NCI-H2171 (cell line): ENCODE measurements around the gene THSD7B.
A peak's percentile ranks its signal among the peaks of the same experiment; 100 is the strongest.

Experiments
- DNase-seq: peaks from one replicate; lab custom pipeline; 2025; lab: John Stamatoyannopoulos, UW

THSD7B gene

DNA sequence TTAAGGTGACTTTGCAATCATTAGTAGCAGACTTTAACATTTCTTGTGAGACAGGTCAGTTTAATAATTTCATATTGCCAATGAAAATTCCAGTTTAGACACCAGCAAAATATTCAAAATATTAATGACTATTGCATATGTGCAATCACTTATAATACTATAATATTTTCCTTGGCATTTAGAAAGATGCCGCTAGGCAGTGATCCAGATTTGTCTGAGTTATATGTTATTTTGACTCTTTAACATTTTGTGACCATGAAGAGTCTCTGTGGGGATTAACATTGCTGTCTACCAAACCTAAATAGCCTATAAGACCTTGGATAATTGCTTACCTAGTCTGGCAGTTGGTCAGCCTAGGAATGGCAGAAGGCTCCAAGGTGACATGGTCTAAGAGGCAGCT lies 389.6 kb downstream of the THSD7B start:
- DNase-seq = no peak

DNA sequence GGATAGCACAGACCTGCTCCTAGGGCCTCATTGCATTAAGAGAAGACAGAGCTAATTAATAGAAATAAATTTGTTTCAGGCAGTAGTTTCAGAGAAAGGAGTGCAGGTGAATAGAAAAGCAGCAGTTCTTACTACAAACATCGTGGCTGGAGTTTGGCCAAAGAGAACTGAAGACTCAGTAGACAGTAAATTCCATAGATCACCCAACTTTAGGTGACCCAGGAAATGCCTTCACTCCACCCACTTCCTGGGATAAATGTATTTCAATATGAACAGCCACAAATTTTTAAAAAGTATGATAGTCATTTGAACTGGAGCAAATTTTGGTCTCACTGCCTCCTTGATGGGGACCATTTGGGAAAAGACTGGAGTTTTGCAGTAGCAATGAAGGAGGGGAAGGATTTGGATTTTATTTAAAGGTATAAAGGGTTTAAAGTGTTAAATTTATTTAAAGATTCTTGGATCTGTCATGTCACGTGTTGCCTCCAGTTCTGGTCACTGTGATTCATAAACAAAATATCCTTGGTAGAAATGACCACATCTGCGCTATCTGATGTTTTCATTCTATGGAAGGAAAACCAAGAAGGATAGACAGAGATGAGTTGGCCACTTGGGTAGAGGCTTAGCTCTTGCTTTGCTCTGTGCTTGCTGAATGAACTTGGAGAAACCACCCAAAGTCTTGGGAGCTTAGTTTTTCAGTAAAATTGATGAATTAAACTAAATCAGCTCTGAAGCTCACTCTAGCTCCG lies 390.2 kb downstream of the THSD7B start:
- no peak for DNase-seq

DNA sequence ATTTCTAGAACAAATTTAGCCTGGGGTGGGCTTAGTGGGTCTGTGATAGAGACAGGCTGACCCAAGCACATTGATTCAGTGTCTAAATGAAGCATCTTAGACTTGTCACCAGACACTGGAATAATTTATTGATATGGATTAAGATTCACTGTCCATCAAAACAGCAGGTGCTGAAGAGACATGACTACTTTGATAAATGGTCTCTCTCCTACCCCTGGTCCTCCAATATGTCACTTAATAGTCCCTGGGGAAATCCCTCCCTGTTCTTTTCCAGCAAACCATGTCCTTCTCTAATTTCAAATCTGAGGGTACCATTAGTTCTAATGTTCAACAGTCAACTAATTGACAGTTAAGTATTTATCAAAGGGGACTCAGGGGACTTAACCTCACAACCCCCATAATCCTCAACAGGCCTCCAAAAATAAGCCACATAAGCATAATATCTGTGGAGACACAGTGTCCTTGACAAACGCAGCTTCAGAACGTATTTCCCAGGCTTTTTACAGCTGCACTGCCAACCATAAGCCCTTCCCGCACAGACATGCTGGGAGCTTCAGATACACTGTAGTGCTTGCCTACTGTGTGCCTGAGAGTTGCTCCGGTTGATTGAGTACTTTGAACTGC lies 391.0 kb downstream of the THSD7B start:
- peak; percentile 21 for DNase-seq

DNA sequence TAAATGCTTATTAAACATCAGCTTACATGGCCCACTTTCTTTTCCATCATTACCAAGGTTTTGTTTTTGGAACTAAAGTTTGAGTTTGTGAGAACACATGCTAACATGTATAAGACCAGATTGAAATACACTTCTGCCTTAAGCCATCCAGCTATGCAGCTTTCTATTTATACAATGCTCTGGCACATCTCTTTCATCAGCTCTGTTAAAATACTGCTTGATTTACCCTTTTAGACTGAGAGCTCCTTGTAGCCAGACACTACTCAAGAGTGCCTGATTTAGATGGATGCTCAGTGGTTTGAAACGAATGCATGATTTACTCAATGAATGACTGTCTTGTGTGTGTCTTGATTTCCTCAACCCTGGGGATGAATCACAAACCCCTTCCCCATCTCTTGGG lies 392.5 kb downstream of the THSD7B start:
- no peak for DNase-seq

DNA sequence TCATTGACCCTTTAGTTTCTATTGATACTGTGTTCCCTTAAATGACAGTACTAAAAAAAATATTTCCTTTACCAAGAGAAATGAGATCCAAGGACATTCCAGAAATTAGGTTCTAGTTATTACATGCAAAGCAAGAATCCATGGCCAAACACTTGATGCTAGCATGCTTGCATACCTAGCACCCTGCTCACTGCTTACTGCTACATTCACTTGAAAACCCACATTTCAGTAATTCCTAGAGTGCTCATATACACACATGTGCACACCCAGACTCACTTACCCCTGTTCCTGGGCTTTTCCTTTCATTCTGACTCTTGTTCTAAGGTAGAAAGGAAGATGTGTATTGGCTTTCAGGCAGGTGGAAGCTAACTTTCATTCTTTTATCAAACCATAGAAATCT lies 395.9 kb downstream of the THSD7B start:
- no peak for DNase-seq

DNA sequence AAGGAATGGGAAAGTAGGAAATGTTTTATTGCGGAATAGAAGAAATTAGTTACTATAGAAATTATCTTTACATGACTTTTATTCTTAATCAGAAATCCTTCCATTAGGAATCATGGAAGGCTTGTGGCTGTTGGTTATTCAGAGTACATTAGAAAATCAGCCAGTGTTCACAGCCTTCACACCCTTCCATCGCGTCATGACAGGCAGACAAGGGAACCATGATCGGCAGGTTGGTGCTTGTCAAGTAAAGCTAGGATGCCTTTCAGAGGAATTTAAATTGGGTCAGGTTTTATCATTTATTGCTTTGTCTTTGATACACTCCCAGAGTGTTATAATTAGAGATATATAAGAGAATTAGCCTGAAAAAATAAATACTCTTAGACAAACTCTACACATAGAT lies 400.6 kb downstream of the THSD7B start:
- DNase-seq = no peak

DNA sequence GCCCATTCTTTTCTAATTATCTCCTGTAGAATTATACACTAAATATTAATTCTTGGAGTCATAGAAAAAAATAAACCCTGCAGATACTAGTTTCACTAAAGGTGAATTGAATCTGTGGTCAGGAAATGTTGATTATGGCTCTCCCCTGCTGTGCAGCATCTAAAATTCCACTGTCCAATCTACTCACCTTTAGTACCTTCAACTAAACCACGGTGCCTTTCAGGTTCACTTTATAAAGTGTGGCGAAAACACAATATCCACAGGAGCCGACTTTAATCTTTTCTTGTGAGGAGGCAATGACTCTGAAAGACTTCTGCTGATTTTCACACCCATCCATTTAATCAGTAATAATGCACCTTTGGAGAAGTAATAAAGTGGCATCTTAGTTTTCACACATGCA lies 402.3 kb downstream of the THSD7B start:
- no peak for DNase-seq

DNA sequence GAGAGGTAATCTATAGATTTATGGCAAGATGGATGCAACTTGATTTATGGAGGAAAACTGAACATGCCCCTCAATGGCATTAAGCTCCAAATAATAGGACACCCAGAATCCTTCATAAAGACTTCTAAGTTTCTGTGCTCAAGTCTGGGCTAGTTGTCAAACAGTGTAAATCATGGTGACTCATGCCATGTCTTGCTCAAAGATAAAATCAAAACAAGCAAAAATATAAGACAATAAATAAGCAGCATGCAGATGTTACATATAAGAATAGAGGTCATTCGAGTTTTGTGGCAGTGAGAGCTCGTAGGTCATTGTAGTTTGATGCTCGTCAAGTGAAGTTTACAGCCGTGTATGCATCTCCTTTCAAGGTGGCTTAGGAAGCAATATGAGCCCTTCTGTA lies 403.2 kb downstream of the THSD7B start:
- DNase-seq = no peak

DNA sequence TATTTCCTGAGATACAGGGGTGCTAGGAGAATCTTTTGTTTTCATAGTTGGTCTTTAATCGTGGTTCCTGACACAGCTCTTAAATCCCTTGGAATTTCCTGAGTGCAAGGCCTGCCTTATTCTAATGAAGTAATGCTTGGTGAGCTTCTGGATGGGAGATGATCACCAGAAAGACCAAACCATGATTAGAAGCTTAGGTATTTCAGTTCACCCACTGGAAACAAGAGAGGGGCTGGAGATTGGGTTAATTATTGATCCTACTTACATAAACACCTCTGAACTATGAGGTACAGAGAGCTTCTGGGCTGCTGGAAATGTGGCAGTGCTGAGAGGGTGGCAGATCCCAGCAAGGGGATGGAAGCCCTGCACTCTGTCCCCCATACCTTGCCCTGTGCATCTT lies 406.8 kb downstream of the THSD7B start:
- no peak for DNase-seq

DNA sequence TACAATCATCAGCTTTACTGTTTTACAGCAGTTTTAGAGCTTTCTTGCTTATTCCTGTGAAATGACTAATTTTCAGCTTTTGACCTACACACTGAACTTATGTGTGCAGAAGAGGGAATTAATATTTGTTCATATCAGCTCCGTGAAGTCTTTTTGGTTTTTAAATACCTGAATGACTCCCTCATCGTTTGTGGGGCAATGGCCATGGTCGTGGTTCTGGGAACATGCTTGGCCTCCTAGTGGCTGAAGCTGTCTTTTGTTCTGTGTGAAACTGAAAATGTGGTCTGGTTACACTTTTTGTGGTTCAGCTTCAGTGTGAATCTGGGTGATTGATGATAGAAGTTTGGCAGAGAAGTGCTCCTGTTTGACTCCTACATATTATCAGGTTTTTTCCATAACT lies 408.1 kb downstream of the THSD7B start:
- no peak for DNase-seq

DNA sequence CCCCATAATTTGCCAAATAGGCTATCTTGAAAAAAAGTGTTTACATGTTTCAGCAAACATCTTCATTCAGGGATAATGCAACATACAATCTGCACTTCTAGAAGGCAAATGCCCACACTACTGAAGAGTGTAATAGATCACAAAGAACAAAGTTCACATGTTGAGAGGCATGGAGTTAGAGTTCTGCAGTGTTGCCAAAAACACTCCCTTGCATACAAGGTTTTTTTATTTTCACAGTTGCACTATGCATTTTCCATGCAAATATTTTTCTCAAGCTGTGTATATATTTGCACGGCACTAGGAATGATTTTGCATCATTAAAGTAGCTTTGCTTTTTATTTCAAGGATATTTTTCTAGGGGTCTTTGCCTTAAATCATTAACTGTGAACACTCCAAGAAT lies 409.9 kb downstream of the THSD7B start:
- DNase-seq = no peak

DNA sequence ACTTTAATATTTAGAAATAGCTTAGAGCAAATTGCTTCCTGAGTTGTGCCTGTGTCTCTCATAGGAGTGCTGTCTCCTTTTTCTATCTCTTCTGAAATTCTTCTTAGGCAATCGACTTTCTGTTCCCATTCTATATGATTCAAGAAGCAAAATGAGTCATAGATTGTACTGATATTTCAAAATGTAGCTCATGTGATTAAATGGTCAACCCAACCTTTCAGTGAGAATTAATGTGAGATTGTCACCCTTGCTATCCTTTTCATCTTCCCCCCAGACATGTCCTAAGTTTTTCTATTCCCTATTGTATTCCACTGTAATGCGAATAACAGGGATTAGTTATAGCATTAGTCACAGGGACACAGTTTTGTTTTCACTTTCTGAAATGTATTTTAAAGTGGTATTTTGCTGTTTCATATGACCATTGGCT lies 413.6 kb downstream of the THSD7B start:
- DNase-seq = no peak

DNA sequence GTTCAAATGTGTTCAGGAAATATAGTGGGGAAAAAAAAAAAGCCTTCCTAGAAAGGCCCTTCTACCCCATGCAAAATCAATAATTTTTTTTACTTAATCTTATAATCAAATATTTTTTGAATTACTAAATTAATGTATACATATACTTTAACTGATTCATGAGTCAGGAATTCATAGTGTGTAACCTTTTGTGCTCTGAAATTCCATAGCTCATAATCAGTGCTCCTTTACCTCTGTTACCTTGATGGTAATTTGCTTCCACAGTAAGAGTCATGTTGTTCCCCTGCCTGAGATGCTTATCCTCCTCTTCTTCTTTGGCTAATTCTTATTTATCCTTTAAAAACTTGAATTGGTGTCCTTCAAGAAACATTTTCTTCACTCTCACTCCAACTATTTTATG lies 414.2 kb downstream of the THSD7B start:
- no peak for DNase-seq

DNA sequence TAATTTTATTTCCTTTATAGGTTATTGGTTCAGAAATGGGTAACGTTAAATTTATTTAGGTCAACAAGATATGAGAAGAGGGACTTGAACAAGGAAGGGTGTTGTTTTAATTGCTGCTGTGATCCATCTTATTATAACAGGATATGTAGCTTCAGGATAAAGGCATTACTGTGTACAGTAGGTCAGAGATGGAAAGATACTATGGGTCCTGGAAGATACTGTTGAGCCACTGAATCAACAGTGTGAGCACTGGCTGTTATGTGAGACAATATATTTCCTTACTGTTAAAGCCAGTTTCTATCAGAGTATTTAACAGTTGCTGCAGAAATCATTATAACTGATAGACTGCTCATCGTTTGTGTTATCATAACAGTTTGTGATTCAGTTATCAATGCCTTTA lies 414.7 kb downstream of the THSD7B start:
- no peak for DNase-seq

DNA sequence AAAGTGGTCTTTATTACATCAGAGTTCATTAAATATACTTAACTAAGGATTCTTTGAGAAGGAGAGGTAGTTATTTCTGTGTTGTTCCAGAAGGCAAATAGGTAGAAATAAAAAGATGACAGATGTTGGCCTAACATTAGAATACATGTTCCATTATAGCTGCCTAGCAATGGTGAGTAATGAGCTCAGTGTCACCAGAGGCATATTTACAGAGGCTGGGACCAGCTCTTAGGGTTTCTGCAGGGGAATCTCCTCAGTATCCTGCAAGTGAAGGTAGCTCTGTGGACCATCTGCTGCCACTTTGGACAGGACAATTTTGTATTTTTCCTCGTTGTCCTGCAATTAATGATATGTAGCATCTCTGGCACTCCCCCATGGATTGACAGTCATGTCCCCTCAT lies 416.0 kb downstream of the THSD7B start:
- DNase-seq = no peak

DNA sequence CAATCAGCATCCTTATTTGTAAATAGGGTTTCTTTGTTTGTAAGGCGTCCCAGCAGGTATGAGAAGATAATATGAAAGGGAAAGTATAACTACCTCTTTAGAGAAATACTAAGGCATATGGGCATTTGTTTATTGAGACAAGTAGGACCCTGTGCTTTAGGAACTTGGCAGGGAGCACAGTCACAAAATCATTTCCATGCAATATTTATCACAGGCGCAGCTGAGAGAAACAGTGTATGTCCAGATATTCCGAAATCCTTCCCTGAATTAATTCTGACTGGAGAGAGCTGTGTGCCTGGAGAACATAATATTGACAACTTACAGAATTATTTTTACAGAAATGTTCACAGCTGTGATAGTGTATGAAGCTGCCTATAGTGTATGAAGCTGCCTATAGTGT lies 416.7 kb downstream of the THSD7B start:
- no peak for DNase-seq

DNA sequence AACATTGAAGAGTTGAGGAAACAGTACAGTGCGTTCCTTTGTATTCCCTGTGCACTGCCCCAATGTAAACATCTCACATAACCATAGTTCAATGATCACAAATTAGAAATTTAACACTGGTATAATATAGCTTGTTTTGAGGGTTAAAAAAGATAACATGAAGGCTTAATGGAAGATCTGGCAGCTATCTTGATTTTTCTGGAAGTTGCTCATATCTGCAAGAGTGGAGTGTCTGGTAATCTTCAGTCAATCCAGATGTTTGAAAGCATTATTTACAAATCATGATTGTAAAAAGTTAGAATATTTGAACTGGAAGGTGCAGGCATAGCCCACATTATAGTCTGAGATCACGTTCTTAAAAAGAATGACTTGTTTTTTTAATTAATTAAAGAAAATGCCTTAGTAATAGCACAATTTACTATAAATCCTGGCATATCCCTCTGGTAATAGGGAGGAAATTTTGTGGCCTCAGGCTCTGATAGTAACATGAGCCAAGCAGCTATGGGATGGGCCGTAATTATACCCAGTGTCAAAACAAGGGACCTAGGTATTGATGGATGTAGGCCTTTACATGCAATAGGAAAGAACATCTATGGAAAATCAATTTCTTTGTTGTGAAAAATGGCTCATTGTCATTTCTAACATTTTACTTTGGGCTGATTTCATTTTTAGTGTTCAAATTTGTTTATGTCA lies 418.0 kb downstream of the THSD7B start:
- no peak for DNase-seq

DNA sequence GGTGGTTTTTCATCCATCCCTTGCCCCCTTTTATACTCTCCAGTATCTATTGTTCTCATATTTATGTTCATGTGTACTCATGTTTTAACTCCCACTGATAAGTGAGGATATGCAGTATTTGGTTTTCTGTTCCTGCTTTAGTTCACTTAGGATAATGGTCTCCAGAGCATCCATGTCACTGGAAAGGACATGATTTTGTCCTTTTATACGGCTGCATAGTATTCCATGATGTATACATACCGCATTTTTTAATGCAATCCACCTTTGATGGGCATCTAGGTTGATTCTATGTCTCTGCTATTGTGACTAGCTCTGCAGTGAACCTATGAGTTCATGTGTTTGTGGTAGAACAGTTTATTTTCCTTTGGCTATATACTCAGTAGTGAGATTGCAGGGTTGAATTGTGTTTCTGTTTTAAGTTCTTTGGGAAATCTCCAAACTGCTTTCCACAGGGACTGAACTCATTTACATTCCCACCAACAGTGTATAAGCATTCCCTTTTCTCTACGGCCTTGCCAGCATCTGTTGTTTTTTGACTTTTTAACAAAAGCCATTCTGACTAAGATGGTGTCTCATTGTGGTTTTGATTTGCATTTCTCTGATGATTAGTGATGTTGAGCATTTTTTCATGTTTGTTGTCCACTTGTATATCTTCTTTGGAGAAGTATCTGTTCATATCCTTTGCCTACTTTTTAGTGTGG lies 420.2 kb downstream of the THSD7B start:
- no peak for DNase-seq

DNA sequence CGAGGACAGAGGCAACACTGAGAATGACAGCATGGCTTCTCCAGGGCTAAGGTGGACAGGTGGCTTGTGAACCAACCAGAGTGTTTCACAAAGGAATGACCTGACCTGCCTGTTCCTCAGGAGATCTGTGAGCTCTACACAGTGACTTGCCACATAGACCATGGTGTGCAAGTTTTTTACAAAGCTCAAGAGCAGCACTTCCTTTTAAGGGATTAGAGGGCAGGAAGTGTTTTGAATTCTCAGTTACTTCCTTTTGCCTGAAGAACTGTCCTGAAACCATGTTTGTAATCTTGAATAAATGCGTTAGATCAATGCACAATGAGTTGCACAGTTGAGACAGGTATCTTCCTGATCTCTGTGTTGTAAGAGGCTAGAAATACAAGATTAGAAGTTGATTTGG lies 421.9 kb downstream of the THSD7B start:
- no peak for DNase-seq

DNA sequence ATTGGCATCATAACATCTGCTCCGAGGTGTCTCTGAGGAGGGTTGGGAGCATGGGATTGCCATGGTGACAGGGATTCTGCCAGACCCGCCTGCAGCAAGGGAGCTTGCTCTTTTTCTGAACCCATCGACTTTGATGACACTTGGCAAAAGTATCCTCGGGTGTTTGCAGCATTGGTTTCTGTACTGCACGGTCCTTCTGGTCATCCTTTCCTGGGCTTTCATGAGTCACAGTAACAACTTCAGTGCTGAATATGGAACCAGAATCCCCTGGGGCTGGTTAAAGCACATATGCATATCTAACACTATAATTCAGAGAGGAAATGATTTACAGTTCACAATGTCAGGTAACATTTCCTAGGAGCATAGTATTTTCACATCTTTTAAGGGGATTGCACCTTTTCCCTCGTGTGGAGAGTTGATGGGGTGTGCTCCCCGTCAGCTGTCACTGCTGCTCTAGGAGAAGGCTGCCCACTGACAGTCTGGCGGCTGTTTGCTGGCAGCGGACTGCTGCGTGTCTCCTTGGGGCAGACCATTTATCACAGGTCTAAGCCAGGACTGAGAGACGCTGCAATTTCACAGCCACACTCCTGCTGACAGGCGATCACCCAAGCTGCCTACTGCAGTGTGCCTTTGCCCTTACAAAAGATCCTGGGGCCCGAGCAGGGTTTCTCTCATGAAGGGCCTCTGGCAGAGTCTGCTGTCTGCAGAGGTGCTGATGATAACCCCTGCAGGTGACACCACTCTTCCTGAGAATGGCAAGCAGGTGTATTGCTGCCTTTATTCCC lies 425.3 kb downstream of the THSD7B start:
- DNase-seq = no peak

DNA sequence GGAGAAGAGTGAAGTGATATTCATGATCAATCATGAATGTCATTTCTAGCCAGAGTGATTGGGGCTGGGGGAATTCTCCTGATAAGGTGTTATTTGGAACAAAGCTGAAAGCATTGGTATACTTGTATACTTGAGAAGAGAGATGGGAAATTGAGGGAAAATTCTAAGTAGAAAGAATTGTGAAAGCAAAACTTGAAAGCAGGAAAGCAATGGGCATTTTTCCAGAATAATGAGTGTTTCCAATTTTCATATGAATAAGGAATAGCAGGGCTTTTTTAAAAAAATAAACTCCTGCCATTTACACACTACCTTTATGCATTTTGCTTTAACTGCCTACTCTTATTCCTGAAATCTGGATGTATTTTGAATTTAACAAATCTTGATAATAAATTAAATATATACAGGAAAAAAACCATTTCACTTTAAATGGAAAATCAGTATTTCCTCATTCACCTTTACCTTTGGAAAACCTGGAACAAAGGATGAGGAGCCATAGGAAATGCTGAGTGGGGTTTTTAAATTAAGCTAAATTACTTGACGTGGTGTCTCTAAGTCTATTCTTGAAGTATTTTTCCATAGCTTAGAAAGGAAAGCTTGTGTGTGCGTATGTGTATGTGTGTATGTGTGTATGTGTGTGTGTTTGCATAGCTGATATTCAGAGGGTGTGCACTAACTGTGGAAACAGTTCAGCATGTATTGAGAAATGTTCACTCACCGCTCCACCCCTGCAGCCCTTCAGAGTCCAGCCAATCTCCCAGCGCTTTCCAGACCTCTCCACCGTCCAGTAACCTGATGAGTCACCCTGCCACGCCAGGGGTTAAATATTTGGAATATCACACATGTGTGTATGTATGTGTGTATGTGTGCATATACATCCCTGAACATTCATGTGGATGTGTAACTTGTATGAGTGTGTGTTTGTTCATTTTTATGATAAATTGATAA lies 427.3 kb downstream of the THSD7B start:
- DNase-seq = no peak
